NCI-H345 (cell line): ENCODE data around the gene ZNF280D.
"Not testable (repeated sequence)": the region's sequence is repeated elsewhere in the genome, so short reads cannot be mapped to it uniquely, and the experiment has no call there.

ENCODE experiments used
- DNase-seq: peaks from one replicate; lab custom pipeline; 2025; lab: John Stamatoyannopoulos, UW

The ZNF280D gene

GRCh38 chr15:56733136-56734012 is at the start of gene ZNF280D:
Gene ZNF280D (minus strand): TSS chr15:56733509. CDS start chr15:56707109, 26,400 bp downstream.
- peak; percentile 59 for DNase-seq

GRCh38 chr15:56782306-56782705 is 49.0 kb upstream of the ZNF280D start:
- no peak for DNase-seq

- no peak for DNase-seq
Measured at GRCh38 chr15:56781666-56782065, 48.4 kb upstream of the ZNF280D start.

- not testable (repeated sequence) for DNase-seq
Measured at GRCh38 chr15:56780102-56780725, 46.9 kb upstream of the ZNF280D start.

- not testable (repeated sequence) for DNase-seq
Measured at GRCh38 chr15:56779449-56779848, 46.1 kb upstream of the ZNF280D start.

GRCh38 chr15:56778761-56779160 is 45.5 kb upstream of the ZNF280D start:
- DNase-seq, result no peak

- DNase-seq, result no peak
Measured at GRCh38 chr15:56776839-56777238, 43.5 kb upstream of the ZNF280D start.

GRCh38 chr15:56775641-56776040 is 42.3 kb upstream of the ZNF280D start:
- DNase-seq, result no peak

GRCh38 chr15:56774356-56774755 is 41.0 kb upstream of the ZNF280D start:
- no peak for DNase-seq

GRCh38 chr15:56772868-56773639 is 39.7 kb upstream of the ZNF280D start:
- no peak for DNase-seq

- no peak for DNase-seq
Measured at GRCh38 chr15:56770173-56770572, 36.9 kb upstream of the ZNF280D start.

- no peak for DNase-seq
Measured at GRCh38 chr15:56767315-56767714, 34.0 kb upstream of the ZNF280D start.

- no peak for DNase-seq
Measured at GRCh38 chr15:56765251-56765650, 31.9 kb upstream of the ZNF280D start.

GRCh38 chr15:56763141-56763895 is 30.0 kb upstream of the ZNF280D start:
- no peak for DNase-seq

- DNase-seq, result no peak
Measured at GRCh38 chr15:56760186-56760585, 26.9 kb upstream of the ZNF280D start.

GRCh38 chr15:56759450-56759845 is 26.1 kb upstream of the ZNF280D start:
- no peak for DNase-seq

GRCh38 chr15:56758770-56759449 is 25.6 kb upstream of the ZNF280D start:
- no peak for DNase-seq

- no peak for DNase-seq
Measured at GRCh38 chr15:56757875-56758274, 24.6 kb upstream of the ZNF280D start.

GRCh38 chr15:56754772-56755370 is 21.6 kb upstream of the ZNF280D start:
- no peak for DNase-seq

GRCh38 chr15:56752986-56753385 is 19.7 kb upstream of the ZNF280D start:
- DNase-seq, result no peak

- DNase-seq, result no peak
Measured at GRCh38 chr15:56749982-56750381, 16.7 kb upstream of the ZNF280D start.
